ENCODE data around the gene ZFYVE9.

The ZFYVE9 gene

DNA sequence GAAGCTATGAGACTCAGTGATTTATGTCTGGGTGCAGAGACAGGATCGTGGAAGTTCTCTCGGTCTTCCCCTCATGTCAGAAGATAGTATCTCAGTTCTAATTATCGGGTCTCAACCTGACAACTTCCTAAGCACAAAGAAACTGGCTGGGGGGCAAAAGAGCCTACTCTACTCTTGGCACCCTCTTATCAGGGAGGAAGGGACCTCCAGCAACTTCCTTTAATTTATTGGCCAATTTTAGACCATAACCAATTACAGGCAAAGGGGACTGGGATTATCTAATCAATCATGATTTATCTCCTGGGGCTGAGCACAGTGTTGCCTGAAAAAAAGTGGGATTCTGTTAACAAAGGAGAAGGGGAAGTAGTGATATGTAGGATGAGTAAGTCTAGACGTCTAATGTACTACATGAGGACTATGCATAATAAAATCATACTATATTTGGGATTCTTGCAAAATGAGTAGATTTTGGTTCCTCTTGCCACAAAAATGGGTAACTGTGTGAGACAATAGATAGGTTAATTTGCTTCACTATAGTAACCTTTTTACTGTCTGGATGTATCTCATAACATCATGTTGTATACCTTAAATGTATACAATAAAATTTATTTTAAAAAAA is 98.8 kb downstream of the ZFYVE9 start:
- Histone ChIP-seq H3K4me2 (ENCODE audit: low read depth, low read length, poor library complexity, severe bottlenecking) (no peak overlapping the region), H3K9me3 (ENCODE audit: insufficient read depth, low read depth, low read length) (no peaks in the 10 kb centered on the region), H3K27me3 (ENCODE audit: insufficient read depth, low read length, poor library complexity, severe bottlenecking) (no peaks in the 10 kb centered on the region), H3F3A (ENCODE audit: low read depth) (no peaks in the 10 kb centered on the region), H4K20me1 (ENCODE audit: insufficient read depth, low read length, poor library complexity, severe bottlenecking) (no peaks in the 10 kb centered on the region), H3K4me3 (ENCODE audit: low read length, poor library complexity, severe bottlenecking) (no peak overlapping the region), H3K79me2 (ENCODE audit: insufficient read depth, low read length) (no peaks in the 10 kb centered on the region), H3K36me3 (ENCODE audit: insufficient read depth, low read length) (no peaks in the 10 kb centered on the region), H3K4me1 (ENCODE audit: insufficient read depth, low read length, poor library complexity, severe bottlenecking) (peaks cover 28% of the 10 kb centered on the region), H3K9me2 (replicated peaks; ENCODE audit: low read depth, low read length) (no peaks in the 10 kb centered on the region), H3K9ac (ENCODE audit: low read depth, low read length, poor library complexity, severe bottlenecking) (no peak overlapping the region), H2AFZ (ENCODE audit: low read length) (no peak overlapping the region)
- no peak for TF ChIP-seq EZH2phosphoT487 (IDR thresholded peaks at IDR 0.05; ENCODE audit: borderline replicate concordance)
- TF ChIP-seq, protein P1, sequence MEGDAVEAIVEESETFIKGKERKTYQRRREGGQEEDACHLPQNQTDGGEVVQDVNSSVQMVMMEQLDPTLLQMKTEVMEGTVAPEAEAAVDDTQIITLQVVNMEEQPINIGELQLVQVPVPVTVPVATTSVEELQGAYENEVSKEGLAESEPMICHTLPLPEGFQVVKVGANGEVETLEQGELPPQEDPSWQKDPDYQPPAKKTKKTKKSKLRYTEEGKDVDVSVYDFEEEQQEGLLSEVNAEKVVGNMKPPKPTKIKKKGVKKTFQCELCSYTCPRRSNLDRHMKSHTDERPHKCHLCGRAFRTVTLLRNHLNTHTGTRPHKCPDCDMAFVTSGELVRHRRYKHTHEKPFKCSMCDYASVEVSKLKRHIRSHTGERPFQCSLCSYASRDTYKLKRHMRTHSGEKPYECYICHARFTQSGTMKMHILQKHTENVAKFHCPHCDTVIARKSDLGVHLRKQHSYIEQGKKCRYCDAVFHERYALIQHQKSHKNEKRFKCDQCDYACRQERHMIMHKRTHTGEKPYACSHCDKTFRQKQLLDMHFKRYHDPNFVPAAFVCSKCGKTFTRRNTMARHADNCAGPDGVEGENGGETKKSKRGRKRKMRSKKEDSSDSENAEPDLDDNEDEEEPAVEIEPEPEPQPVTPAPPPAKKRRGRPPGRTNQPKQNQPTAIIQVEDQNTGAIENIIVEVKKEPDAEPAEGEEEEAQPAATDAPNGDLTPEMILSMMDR (conservative IDR thresholded peaks at IDR 0.05; ENCODE audit: low read length), result no peak

GRCh38 chr1:52243221-52243987 is 101.5 kb downstream of the ZFYVE9 start:
- no peaks in the 10 kb centered on the region for H3K36me3 ChIP-seq (ENCODE audit: insufficient read depth, low read length)
- TF ChIP-seq, protein P1 (conservative IDR thresholded peaks at IDR 0.05; ENCODE audit: low read length), result no peak
- no peak for TF ChIP-seq EZH2phosphoT487 (IDR thresholded peaks at IDR 0.05; ENCODE audit: borderline replicate concordance)
- no peaks in the 10 kb centered on the region for H3K79me2 ChIP-seq (ENCODE audit: insufficient read depth, low read length)
- H3K4me3 ChIP-seq (ENCODE audit: low read length, poor library complexity, severe bottlenecking), result no peak overlapping the region
- H3K9me2 ChIP-seq (replicated peaks; ENCODE audit: low read depth, low read length), result no peaks in the 10 kb centered on the region
- peaks cover 28% of the 10 kb centered on the region for H3K4me1 ChIP-seq (ENCODE audit: insufficient read depth, low read length, poor library complexity, severe bottlenecking)
- no peaks in the 10 kb centered on the region for H4K20me1 ChIP-seq (ENCODE audit: insufficient read depth, low read length, poor library complexity, severe bottlenecking)
- H3K9ac ChIP-seq (ENCODE audit: low read depth, low read length, poor library complexity, severe bottlenecking), result no peak overlapping the region
- H2AFZ ChIP-seq (ENCODE audit: low read length), result no peak overlapping the region
- peak overlapping the region; percentile 19 for H3K4me2 ChIP-seq (ENCODE audit: low read depth, low read length, poor library complexity, severe bottlenecking)
- no peaks in the 10 kb centered on the region for H3K9me3 ChIP-seq (ENCODE audit: insufficient read depth, low read depth, low read length)
- no peaks in the 10 kb centered on the region for H3F3A ChIP-seq (ENCODE audit: low read depth)
- no peaks in the 10 kb centered on the region for H3K27me3 ChIP-seq (ENCODE audit: insufficient read depth, low read length, poor library complexity, severe bottlenecking)

GRCh38 chr1:52249831-52250230 is 107.9 kb downstream of the ZFYVE9 start:
- H3K4me3 ChIP-seq (ENCODE audit: low read length, poor library complexity, severe bottlenecking), result no peak overlapping the region
- no peaks in the 10 kb centered on the region for H3K36me3 ChIP-seq (ENCODE audit: insufficient read depth, low read length)
- no peak overlapping the region for H2AFZ ChIP-seq (ENCODE audit: low read length)
- no peaks in the 10 kb centered on the region for H4K20me1 ChIP-seq (ENCODE audit: insufficient read depth, low read length, poor library complexity, severe bottlenecking)
- no peaks in the 10 kb centered on the region for H3K9me3 ChIP-seq (ENCODE audit: insufficient read depth, low read depth, low read length)
- H3K4me1 ChIP-seq (ENCODE audit: insufficient read depth, low read length, poor library complexity, severe bottlenecking), result peaks cover 4% of the 10 kb centered on the region
- no peaks in the 10 kb centered on the region for H3K79me2 ChIP-seq (ENCODE audit: insufficient read depth, low read length)
- H3K9ac ChIP-seq (ENCODE audit: low read depth, low read length, poor library complexity, severe bottlenecking), result no peak overlapping the region
- no peaks in the 10 kb centered on the region for H3K27me3 ChIP-seq (ENCODE audit: insufficient read depth, low read length, poor library complexity, severe bottlenecking)
- no peaks in the 10 kb centered on the region for H3F3A ChIP-seq (ENCODE audit: low read depth)
- TF ChIP-seq, protein P1 (conservative IDR thresholded peaks at IDR 0.05; ENCODE audit: low read length), result no peak
- TF ChIP-seq EZH2phosphoT487 (IDR thresholded peaks at IDR 0.05; ENCODE audit: borderline replicate concordance), result no peak
- no peaks in the 10 kb centered on the region for H3K9me2 ChIP-seq (replicated peaks; ENCODE audit: low read depth, low read length)
- H3K4me2 ChIP-seq (ENCODE audit: low read depth, low read length, poor library complexity, severe bottlenecking), result no peak overlapping the region

Measured in Loucy (cell line).